GM23338 (cell line): ENCODE measurements around the gene CER1. TPM values are rescaled to one million over a fixed set of nuclear protein-coding genes. Genes with fewer than 3 reads are reported as not detected.
A peak's percentile ranks its signal among the peaks of the same experiment; 100 is the strongest.

Experiments used
- ATAC-seq: fragments of 200-7000 bp; cut with Tn5 transposase; 3 replicates; pipeline ENCODE4 v1.9.1; 2020
- DNase-seq: peaks from one replicate; pipeline ENCODE4 v3.0.0-alpha.2; 2015; ENCODE audit warnings: low spot score
- H2AFZ ChIP-seq: fragments of 200-600 bp; sonication (generic); 2 replicates; pipeline ENCODE4 v1.8.0; 2016; ENCODE audit warnings: antibody characterized with exemption, mild to moderate bottlenecking, moderate library complexity
- H3F3A ChIP-seq: fragments of 200-600 bp; sonication (generic); replicated peaks from 2 replicates; pipeline ENCODE4 v1.8.0; 2017; ENCODE audit warnings: antibody characterized with exemption, mixed run types, low read depth
- H3K27ac ChIP-seq: fragments of 200-600 bp; sonication (generic); 2 replicates; pipeline ENCODE4 v1.6.1; 2016; ENCODE audit warnings: low read depth
- H3K27me3 ChIP-seq: fragments of 200-600 bp; sonication (generic); 2 replicates; pipeline ENCODE4 v1.8.0; 2016; ENCODE audit warnings: mild to moderate bottlenecking, mixed run types, moderate library complexity; ENCODE audit not compliant: insufficient read depth
- H3K36me3 ChIP-seq: fragments of 200-600 bp; sonication (generic); 2 replicates; pipeline ENCODE4 v1.8.0; 2016; ENCODE audit warnings: mild to moderate bottlenecking; ENCODE audit not compliant: insufficient read depth
- H3K4me1 ChIP-seq: fragments of 200-600 bp; sonication (generic); 2 replicates; pipeline ENCODE4 v1.8.0; 2016; ENCODE audit warnings: mild to moderate bottlenecking, moderate library complexity; ENCODE audit not compliant: insufficient read depth
- H3K4me2 ChIP-seq: fragments of 200-600 bp; sonication (generic); 2 replicates; pipeline ENCODE4 v1.7.1; 2017; ENCODE audit warnings: mixed run types
- H3K4me3 ChIP-seq: fragments of 200-600 bp; sonication (generic); 2 replicates; pipeline ENCODE4 v1.6.1; 2016; ENCODE audit warnings: mixed run types
- H3K79me2 ChIP-seq: fragments of 200-600 bp; sonication (generic); replicated peaks from 2 replicates; pipeline ENCODE4 v1.8.0; 2017; ENCODE audit warnings: mild to moderate bottlenecking; ENCODE audit not compliant: insufficient read depth
- H3K9me2 ChIP-seq: fragments of 200-600 bp; sonication (generic); 2 replicates; pipeline ENCODE4 v1.8.0; 2017; ENCODE audit not compliant: insufficient read depth
- H4K20me1 ChIP-seq: fragments of 200-600 bp; sonication (generic); replicated peaks from 2 replicates; pipeline ENCODE4 v1.8.0; 2017; ENCODE audit warnings: mild to moderate bottlenecking; ENCODE audit not compliant: insufficient read depth
- H3K27ac Mint-ChIP-seq: 2 replicates; pipeline ENCODE4 v1.8.0; 2020; ENCODE audit warnings: inconsistent platforms, mild to moderate bottlenecking, moderate library complexity, mixed read lengths
- H3K27me3 Mint-ChIP-seq: 3 replicates; pipeline ENCODE4 v1.8.0; 2022; ENCODE audit warnings: low read depth, mild to moderate bottlenecking, moderate library complexity, mixed read lengths, inconsistent platforms; ENCODE audit not compliant: insufficient read depth, poor library complexity
- H3K36me3 Mint-ChIP-seq: 3 replicates; pipeline ENCODE4 v1.8.0; 2021; ENCODE audit warnings: low read depth, mild to moderate bottlenecking, inconsistent platforms, moderate library complexity, mixed read lengths
- H3K4me1 Mint-ChIP-seq: 3 replicates; pipeline ENCODE4 v1.8.0; 2020; ENCODE audit warnings: mild to moderate bottlenecking, inconsistent platforms, mixed read lengths
- H3K4me3 Mint-ChIP-seq: 3 replicates; pipeline ENCODE4 v1.8.0; 2021; ENCODE audit warnings: moderate library complexity, mild to moderate bottlenecking, inconsistent platforms, mixed read lengths
- H3K9me3 Mint-ChIP-seq: 3 replicates; pipeline ENCODE4 v1.8.0; 2020; ENCODE audit warnings: moderate library complexity, mild to moderate bottlenecking, inconsistent platforms, mixed read lengths
- EZH2 ChIP-seq: fragments of 200-600 bp; sonication (generic); IDR thresholded peaks from one replicate; pipeline ENCODE4 v1.8.0; 2017; ENCODE audit warnings: antibody characterized with exemption, mild to moderate bottlenecking, low read depth; ENCODE audit not compliant: unreplicated experiment
- NANOG ChIP-seq: IDR thresholded peaks from 2 replicates; pipeline ENCODE4 v1.6.1; 2016; ENCODE audit warnings: antibody characterized with exemption, borderline replicate concordance
- POLR2AphosphoS5 ChIP-seq: IDR thresholded peaks from 2 replicates; pipeline ENCODE4 v1.6.1; 2016; ENCODE audit warnings: antibody characterized with exemption, low read depth
- REST ChIP-seq: IDR thresholded peaks from one replicate; pipeline ENCODE4 v1.6.1; 2018; ENCODE audit warnings: antibody characterized with exemption; ENCODE audit not compliant: unreplicated experiment
- ZNF331 ChIP-seq: fragments of 250-450 bp; sonication (Bioruptor Pico); IDR thresholded peaks from 2 replicates; pipeline ENCODE4 v1.5.0; 2020; ENCODE audit warnings: low read depth, mild to moderate bottlenecking, moderate library complexity
- long read RNA-seq: library from polyadenylated mRNA; unstranded; transcript quantifications from one replicate; pipeline ENCODE4 v2.0.0, GENCODE V29; 2020; ENCODE audit not compliant: unreplicated experiment
- polyA plus RNA-seq: library from polyadenylated mRNA; unstranded; fragments of >200 nt; fragmentation: Nextera tagmentation; extraction: Ambion mirVana; gene quantifications from 2 replicates; pipeline ENCODE4 v1.2.1, GENCODE V29; 2016
- total RNA-seq: library from RNA; depleted of rRNA; stranded (reverse); fragments of >200 nt; shearing (Covaris generic); gene quantifications from 2 replicates; pipeline ENCODE4 v1.2.3, GENCODE V29; 2014; rRNA removed
- TF ChIP-seq, protein P1 (sequence below): IDR thresholded peaks from 2 replicates; pipeline ENCODE4 v1.6.1; 2016; ENCODE audit warnings: antibody characterized with exemption
- TF ChIP-seq, protein P2 (sequence below): fragments of 250-450 bp; sonication (Bioruptor Pico); IDR thresholded peaks from 2 replicates; pipeline ENCODE4 v1.5.0; 2020; ENCODE audit warnings: mild to moderate bottlenecking, moderate library complexity
- TF ChIP-seq, protein P3 (sequence below), 2 experiments: fragments of 200-600 bp in 1 of 2; sonication (generic) in 1 of 2; conservative IDR thresholded peaks; 2 replicates each; pipeline versions ENCODE4 v1.5.1 to v1.6.1; 2016 to 2017; ENCODE audit warnings: antibody characterized with exemption in 2 of 2, low read depth in 2 of 2, mild to moderate bottlenecking in 2 of 2, moderate library complexity in 1 of 2

CER1 gene
- total RNA-seq (2.4 and 4.4 TPM in 2 replicates), polyA plus RNA-seq (0.73 and 0.90 TPM in 2 replicates)
- long read RNA-seq, partial matches to known transcripts: 0 of 1 reads
- long read RNA-seq, other reads (novel, unspliced or antisense): 0 of 1 reads

DNA sequence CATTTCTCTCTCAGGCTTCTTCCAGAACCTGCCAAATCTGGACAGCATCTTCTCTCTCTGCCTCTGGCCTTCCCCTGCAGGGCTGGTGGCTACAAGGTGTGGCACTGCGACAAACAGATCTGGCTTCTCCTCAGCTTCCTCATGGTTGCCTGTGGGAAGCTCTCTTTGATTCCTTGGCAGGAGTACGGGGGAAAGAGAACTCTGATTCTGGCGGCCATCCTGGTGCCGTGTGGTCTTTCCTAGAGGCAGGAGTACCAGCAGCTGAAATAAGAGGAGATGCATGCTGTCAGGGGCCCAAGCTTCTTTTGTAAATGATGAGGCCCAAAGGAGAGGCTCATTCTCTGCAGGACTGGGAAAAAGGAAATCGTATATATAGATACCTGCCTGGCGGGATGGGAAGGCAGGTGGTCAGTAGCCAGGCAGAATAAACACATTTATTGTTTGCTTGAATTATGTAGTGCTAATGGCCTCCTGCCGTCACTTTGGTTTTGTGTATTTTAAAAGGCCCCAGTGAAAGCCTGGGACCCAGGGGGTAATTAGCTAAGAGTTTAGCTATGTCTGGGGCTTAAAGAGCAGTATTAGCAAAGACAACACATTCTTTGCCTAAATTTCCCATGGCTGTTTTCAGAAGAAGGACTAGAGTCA is at the start of gene CER1:
Gene CER1 (minus strand): TSS at position 343 of the 645 bp plus-strand sequence. CDS start 61 bp downstream, at position 282.
- no peak within 1 kb of the TSS for H2AFZ ChIP-seq

More for the DNA sequence above, at the start of gene CER1:
- H3K4me1 ChIP-seq: peaks cover 15% of the 10 kb centered on the region
- DNase-seq (peak; percentile 91), ATAC-seq (peak; percentile 90)
- Mint-ChIP-seq H3K27me3 (peaks cover 45% of the 10 kb centered on the region), H3K9me3 (no peaks in the 10 kb centered on the region), H3K4me1 (peaks cover 29% of the 10 kb centered on the region), H3K27ac (no peak within 1 kb of the TSS), H3K36me3 (no peaks in the 10 kb centered on the region), H3K4me3 (peak within 1 kb of the TSS; percentile 57)
- TF ChIP-seq EZH2 (no peak), POLR2AphosphoS5 (no peak), NANOG (peak; percentile 94), REST (no peak), ZNF331 (CRISPR knock-in tag) (no peak)
- TF ChIP-seq, protein P1, sequence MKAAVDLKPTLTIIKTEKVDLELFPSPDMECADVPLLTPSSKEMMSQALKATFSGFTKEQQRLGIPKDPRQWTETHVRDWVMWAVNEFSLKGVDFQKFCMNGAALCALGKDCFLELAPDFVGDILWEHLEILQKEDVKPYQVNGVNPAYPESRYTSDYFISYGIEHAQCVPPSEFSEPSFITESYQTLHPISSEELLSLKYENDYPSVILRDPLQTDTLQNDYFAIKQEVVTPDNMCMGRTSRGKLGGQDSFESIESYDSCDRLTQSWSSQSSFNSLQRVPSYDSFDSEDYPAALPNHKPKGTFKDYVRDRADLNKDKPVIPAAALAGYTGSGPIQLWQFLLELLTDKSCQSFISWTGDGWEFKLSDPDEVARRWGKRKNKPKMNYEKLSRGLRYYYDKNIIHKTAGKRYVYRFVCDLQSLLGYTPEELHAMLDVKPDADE: no peak
- TF ChIP-seq, protein P2, sequence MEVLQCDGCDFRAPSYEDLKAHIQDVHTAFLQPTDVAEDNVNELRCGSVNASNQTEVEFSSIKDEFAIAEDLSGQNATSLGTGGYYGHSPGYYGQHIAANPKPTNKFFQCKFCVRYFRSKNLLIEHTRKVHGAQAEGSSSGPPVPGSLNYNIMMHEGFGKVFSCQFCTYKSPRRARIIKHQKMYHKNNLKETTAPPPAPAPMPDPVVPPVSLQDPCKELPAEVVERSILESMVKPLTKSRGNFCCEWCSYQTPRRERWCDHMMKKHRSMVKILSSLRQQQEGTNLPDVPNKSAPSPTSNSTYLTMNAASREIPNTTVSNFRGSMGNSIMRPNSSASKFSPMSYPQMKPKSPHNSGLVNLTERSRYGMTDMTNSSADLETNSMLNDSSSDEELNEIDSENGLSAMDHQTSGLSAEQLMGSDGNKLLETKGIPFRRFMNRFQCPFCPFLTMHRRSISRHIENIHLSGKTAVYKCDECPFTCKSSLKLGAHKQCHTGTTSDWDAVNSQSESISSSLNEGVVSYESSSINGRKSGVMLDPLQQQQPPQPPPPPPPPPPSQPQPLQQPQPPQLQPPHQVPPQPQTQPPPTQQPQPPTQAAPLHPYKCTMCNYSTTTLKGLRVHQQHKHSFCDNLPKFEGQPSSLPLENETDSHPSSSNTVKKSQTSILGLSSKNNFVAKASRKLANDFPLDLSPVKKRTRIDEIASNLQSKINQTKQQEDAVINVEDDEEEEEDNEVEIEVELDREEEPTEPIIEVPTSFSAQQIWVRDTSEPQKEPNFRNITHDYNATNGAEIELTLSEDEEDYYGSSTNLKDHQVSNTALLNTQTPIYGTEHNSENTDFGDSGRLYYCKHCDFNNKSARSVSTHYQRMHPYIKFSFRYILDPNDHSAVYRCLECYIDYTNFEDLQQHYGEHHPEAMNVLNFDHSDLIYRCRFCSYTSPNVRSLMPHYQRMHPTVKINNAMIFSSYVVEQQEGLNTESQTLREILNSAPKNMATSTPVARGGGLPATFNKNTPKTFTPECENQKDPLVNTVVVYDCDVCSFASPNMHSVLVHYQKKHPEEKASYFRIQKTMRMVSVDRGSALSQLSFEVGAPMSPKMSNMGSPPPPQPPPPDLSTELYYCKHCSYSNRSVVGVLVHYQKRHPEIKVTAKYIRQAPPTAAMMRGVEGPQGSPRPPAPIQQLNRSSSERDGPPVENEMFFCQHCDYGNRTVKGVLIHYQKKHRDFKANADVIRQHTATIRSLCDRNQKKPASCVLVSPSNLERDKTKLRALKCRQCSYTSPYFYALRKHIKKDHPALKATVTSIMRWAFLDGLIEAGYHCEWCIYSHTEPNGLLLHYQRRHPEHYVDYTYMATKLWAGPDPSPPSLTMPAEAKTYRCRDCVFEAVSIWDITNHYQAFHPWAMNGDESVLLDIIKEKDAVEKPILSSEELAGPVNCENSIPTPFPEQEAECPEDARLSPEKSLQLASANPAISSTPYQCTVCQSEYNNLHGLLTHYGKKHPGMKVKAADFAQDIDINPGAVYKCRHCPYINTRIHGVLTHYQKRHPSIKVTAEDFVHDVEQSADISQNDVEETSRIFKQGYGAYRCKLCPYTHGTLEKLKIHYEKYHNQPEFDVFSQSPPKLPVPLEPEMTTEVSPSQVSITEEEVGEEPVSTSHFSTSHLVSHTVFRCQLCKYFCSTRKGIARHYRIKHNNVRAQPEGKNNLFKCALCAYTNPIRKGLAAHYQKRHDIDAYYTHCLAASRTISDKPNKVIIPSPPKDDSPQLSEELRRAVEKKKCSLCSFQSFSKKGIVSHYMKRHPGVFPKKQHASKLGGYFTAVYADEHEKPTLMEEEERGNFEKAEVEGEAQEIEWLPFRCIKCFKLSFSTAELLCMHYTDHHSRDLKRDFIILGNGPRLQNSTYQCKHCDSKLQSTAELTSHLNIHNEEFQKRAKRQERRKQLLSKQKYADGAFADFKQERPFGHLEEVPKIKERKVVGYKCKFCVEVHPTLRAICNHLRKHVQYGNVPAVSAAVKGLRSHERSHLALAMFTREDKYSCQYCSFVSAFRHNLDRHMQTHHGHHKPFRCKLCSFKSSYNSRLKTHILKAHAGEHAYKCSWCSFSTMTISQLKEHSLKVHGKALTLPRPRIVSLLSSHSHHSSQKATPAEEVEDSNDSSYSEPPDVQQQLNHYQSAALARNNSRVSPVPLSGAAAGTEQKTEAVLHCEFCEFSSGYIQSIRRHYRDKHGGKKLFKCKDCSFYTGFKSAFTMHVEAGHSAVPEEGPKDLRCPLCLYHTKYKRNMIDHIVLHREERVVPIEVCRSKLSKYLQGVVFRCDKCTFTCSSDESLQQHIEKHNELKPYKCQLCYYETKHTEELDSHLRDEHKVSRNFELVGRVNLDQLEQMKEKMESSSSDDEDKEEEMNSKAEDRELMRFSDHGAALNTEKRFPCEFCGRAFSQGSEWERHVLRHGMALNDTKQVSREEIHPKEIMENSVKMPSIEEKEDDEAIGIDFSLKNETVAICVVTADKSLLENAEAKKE (CRISPR knock-in tag): peak; percentile 59; the same call in 1 of the 2 replicates
- TF ChIP-seq, protein P3, sequence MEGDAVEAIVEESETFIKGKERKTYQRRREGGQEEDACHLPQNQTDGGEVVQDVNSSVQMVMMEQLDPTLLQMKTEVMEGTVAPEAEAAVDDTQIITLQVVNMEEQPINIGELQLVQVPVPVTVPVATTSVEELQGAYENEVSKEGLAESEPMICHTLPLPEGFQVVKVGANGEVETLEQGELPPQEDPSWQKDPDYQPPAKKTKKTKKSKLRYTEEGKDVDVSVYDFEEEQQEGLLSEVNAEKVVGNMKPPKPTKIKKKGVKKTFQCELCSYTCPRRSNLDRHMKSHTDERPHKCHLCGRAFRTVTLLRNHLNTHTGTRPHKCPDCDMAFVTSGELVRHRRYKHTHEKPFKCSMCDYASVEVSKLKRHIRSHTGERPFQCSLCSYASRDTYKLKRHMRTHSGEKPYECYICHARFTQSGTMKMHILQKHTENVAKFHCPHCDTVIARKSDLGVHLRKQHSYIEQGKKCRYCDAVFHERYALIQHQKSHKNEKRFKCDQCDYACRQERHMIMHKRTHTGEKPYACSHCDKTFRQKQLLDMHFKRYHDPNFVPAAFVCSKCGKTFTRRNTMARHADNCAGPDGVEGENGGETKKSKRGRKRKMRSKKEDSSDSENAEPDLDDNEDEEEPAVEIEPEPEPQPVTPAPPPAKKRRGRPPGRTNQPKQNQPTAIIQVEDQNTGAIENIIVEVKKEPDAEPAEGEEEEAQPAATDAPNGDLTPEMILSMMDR (conservative IDR thresholded peaks at IDR 0.05; ENCODE audit: low read depth in 2 of 2): no peak
- H3K9me2 ChIP-seq: no peaks in the 10 kb centered on the region
- H3K79me2 ChIP-seq: no peaks in the 10 kb centered on the region
- H3K36me3 ChIP-seq: no peaks in the 10 kb centered on the region
- H3F3A ChIP-seq: no peaks in the 10 kb centered on the region
- H3K27me3 ChIP-seq: peaks cover 90% of the 10 kb centered on the region
- peak within 1 kb of the TSS; percentile 30 for H3K4me3 ChIP-seq
- H3K27ac ChIP-seq: peak within 1 kb of the TSS; percentile 11; the same call in 1 of the 2 replicates
- no peaks in the 10 kb centered on the region for H4K20me1 ChIP-seq
- H3K4me2 ChIP-seq: peak within 1 kb of the TSS; percentile 63
